HG03280 (cell line): Measurements from ENCODE around the gene TLE1.
A peak's percentile ranks its signal among the peaks of the same experiment; 100 is the strongest.

Source experiments
- ATAC-seq: cut with Tn5 transposase; IDR thresholded peaks from one replicate; pipeline ENCODE4 v1.9.1; 2021; ENCODE audit warnings: mild to moderate bottlenecking, moderate library complexity; ENCODE audit not compliant: unreplicated experiment

Gene TLE1

GRCh38 chr9:81686614-81687520, 2.5 kb downstream of the TLE1 start:
- ATAC-seq = no peak

- no peak for ATAC-seq
Observed at GRCh38 chr9:81685763-81686613, 3.4 kb downstream of the TLE1 start.

- ATAC-seq = no peak
Observed at GRCh38 chr9:81684635-81685034, 4.7 kb downstream of the TLE1 start.

- ATAC-seq = no peak
Observed at GRCh38 chr9:81683704-81684103, 5.6 kb downstream of the TLE1 start.

GRCh38 chr9:81683238-81683637, 6.1 kb downstream of the TLE1 start:
- ATAC-seq = no peak

- ATAC-seq = no peak
Observed at GRCh38 chr9:81682797-81683196, 6.5 kb downstream of the TLE1 start.

- no peak for ATAC-seq
Observed at GRCh38 chr9:81682177-81682576, 7.2 kb downstream of the TLE1 start.

- ATAC-seq = no peak
Observed at GRCh38 chr9:81680506-81680905, 8.8 kb downstream of the TLE1 start.

GRCh38 chr9:81680006-81680405, 9.3 kb downstream of the TLE1 start:
- no peak for ATAC-seq

- no peak for ATAC-seq
Observed at GRCh38 chr9:81678088-81678487, 11.3 kb downstream of the TLE1 start.

- no peak for ATAC-seq
Observed at GRCh38 chr9:81676395-81676794, 13.0 kb downstream of the TLE1 start.

- ATAC-seq = no peak
Observed at GRCh38 chr9:81673310-81673709, 16.0 kb downstream of the TLE1 start.

GRCh38 chr9:81671880-81672280, 17.5 kb downstream of the TLE1 start:
- ATAC-seq = no peak

- ATAC-seq = no peak
Observed at GRCh38 chr9:81669866-81670265, 19.5 kb downstream of the TLE1 start.

- no peak for ATAC-seq
Observed at GRCh38 chr9:81669041-81669651, 20.2 kb downstream of the TLE1 start.

GRCh38 chr9:81666123-81666522, 23.2 kb downstream of the TLE1 start:
- no peak for ATAC-seq

GRCh38 chr9:81665322-81665871, 23.9 kb downstream of the TLE1 start:
- no peak for ATAC-seq

GRCh38 chr9:81664638-81665222, 24.6 kb downstream of the TLE1 start:
- no peak for ATAC-seq

- no peak for ATAC-seq
Observed at GRCh38 chr9:81661339-81661738, 28.0 kb downstream of the TLE1 start.

- no peak for ATAC-seq
Observed at GRCh38 chr9:81656871-81657337, 32.4 kb downstream of the TLE1 start.

- peak; percentile 94 for ATAC-seq
Observed at GRCh38 chr9:81656004-81656403, 33.3 kb downstream of the TLE1 start.
